Measurements from ENCODE around the gene OLFML2B. TPM values are rescaled to one million over a fixed set of nuclear protein-coding genes. Genes with fewer than 3 reads are reported as not detected.

Gene OLFML2B
- total RNA-seq, 1 experiment from 2014 or later, result 1.4 TPM

- Mint-ChIP-seq H3K4me1 (peaks cover 0 to 4% of the 10 kb centered on the region in 2 experiments; a peak in 2 of 4 replicates), H3K4me3 (no peak overlapping the region), H3K27me3 (ENCODE audit: low read depth) (no peaks in the 10 kb centered on the region), H3K36me3 (ENCODE audit: insufficient read depth in 1 of 3, low read depth in 3 of 3) (no peaks in the 10 kb centered on the region), H3K27ac (no peak overlapping the region), H3K9me3 (no peaks in the 10 kb centered on the region; a peak in 1 of 5 replicates)
- H3K4ac ChIP-seq (ENCODE audit: low read depth, low read length), result no peak overlapping the region
- no peaks in the 10 kb centered on the region for H3K9me3 ChIP-seq (ENCODE audit: control insufficient read depth, low read depth, low read length)
- H4K20me1 ChIP-seq (ENCODE audit: control insufficient read depth, insufficient read depth, insufficient read length), result no peaks in the 10 kb centered on the region
- no peak overlapping the region for H3K4me2 ChIP-seq (ENCODE audit: insufficient read depth, insufficient read length, low read length)
- H3K18ac ChIP-seq (ENCODE audit: insufficient read length, low read depth, low read length), result no peak overlapping the region
- no peaks in the 10 kb centered on the region for H3K23me2 ChIP-seq (ENCODE audit: insufficient read length, low read depth, low read length, poor library complexity, severe bottlenecking)
- H2AK5ac ChIP-seq (ENCODE audit: insufficient read length, low read length), result no peak overlapping the region
- no peak overlapping the region for H2BK12ac ChIP-seq (ENCODE audit: insufficient read length, low read depth, low read length)
- H3K4me1 ChIP-seq (ENCODE audit: insufficient read depth, low read length), result no peaks in the 10 kb centered on the region
- H3K56ac ChIP-seq (ENCODE audit: insufficient read length, low read depth, low read length), result no peak overlapping the region
- no peak for DNase-seq
- H3K27ac ChIP-seq (ENCODE audit: insufficient read length, low read depth, low read length), result no peak overlapping the region
- H2BK5ac ChIP-seq (ENCODE audit: insufficient read length, low read length), result no peak overlapping the region
- WGBS (ENCODE audit: extremely low coverage, insufficient read length, low lambda C conversion rate), result no CpG with 5 or more reads among the region's 3 CpGs
- H2BK15ac ChIP-seq (ENCODE audit: low read depth, low read length), result no peak overlapping the region
- no peak overlapping the region for H4K5ac ChIP-seq (ENCODE audit: insufficient read length, low read depth, low read length)
- H4K91ac ChIP-seq (ENCODE audit: insufficient read length, low read depth, low read length), result no peak overlapping the region
- no peaks in the 10 kb centered on the region for H3K79me2 ChIP-seq (ENCODE audit: insufficient read depth, low read length)
- no peak overlapping the region for H2BK20ac ChIP-seq (ENCODE audit: low read depth, low read length, poor library complexity, severe bottlenecking)
- H2AFZ ChIP-seq (ENCODE audit: low read length), result no peak overlapping the region
- H3T11ph ChIP-seq (ENCODE audit: low read length), result no peak overlapping the region
- H3K9ac ChIP-seq (ENCODE audit: extremely low read depth, insufficient read length, low read length), result no peak overlapping the region
- no peaks in the 10 kb centered on the region for H3K27me3 ChIP-seq (ENCODE audit: insufficient read depth, low read length)
- no peak overlapping the region for H3K23ac ChIP-seq (ENCODE audit: insufficient read length, low read depth, low read length)
- H2BK120ac ChIP-seq (ENCODE audit: low read depth, low read length, poor library complexity, severe bottlenecking), result no peak overlapping the region
- no peak for TF ChIP-seq CTCF (conservative IDR thresholded peaks at IDR 0.05)
- H4K8ac ChIP-seq (replicated peaks; ENCODE audit: insufficient read length, low read depth, low read length), result no peak overlapping the region
- no peaks in the 10 kb centered on the region for H3K79me1 ChIP-seq (ENCODE audit: insufficient read depth, low read depth, low read length, poor library complexity, severe bottlenecking)
- no peak overlapping the region for H3K14ac ChIP-seq (ENCODE audit: insufficient read depth, low read length)
These were observed 32.9 kb upstream of the OLFML2B start for GRCh38 chr1:162056579-162056978.

All from H9 (cell line).